IPS DF 6.9 (cell line): ENCODE results near the gene INSR.
A peak's percentile ranks its signal among the peaks of the same experiment; 100 is the strongest.

ENCODE experiments used
- DNase-seq: peaks from one replicate; pipeline ENCODE4 v3.0.0-alpha.2; 2013; ENCODE audit warnings: low read depth, low spot score
- H3K27ac ChIP-seq: one replicate; pipeline ENCODE4 v1.5.1; 2013; ENCODE audit warnings: low read length, control low read depth
- H3K27me3 ChIP-seq: 2 replicates; pipeline ENCODE4 v1.6.1; 2013; ENCODE audit warnings: mild to moderate bottlenecking, low read length; ENCODE audit not compliant: control insufficient read depth, insufficient read depth
- H3K36me3 ChIP-seq: 2 replicates; pipeline ENCODE4 v1.6.1; 2013; ENCODE audit warnings: low read length; ENCODE audit not compliant: control insufficient read depth, insufficient read depth
- H3K4me1 ChIP-seq: 2 replicates; pipeline ENCODE4 v1.6.1; 2013; ENCODE audit warnings: low read length; ENCODE audit not compliant: control insufficient read depth, insufficient read depth
- H3K4me3 ChIP-seq: 2 replicates; pipeline ENCODE4 v1.5.1; 2013; ENCODE audit warnings: mild to moderate bottlenecking, low read length
- H3K9me3 ChIP-seq: 2 replicates; pipeline ENCODE4 v1.6.1; 2013; ENCODE audit warnings: low read length, inconsistent platforms; ENCODE audit not compliant: control insufficient read depth, insufficient read depth
- WGBS: extraction: QIAGEN DNeasy Blood & Tissue Kit; methylation state at CpG from one replicate; pipeline ENCODE4 v1.1.7; 2013; ENCODE audit warnings: mixed read lengths, missing lambda C conversion rate; ENCODE audit not compliant: insufficient read length, insufficient coverage; 5-methylcytosine and 5-hydroxymethylcytosine counted together

INSR gene

DNA sequence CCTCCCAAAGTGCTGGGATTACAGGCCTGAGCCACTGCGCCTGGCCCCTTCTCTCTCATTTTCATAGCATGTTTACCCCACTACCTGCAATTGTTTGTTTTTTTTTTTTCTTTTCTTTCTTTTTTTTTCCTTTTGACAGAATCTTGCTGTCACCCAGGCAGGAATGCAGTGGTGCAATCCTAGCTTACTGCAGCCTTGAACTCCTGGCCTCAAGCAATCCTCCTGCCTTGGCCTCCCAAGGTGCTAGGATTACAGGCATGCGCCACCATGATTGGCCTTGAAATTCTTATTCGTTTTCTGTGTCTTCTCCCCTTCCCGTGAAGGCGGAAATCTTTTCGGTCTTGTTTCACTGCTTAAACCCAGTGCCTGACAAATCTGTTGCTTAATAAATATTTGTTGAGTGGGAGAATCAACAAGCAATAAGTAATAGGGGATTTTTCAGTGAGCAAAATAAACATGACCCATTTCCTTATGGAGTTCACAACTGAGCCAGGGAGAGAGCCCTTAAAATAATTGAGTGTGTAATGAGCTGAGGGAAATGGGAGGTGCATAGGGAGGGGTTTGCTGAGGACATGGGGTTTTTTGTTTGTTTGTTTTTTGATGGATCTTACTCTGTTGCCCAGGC, 1.8 kb upstream of the INSR start:
- Histone ChIP-seq H3K4me3 (no peak overlapping the region), H3K9me3 (no peaks in the 10 kb centered on the region), H3K4me1 (peaks cover 4% of the 10 kb centered on the region; the same call in 1 of the 2 replicates), H3K36me3 (no peaks in the 10 kb centered on the region; the same call in 1 of the 2 replicates), H3K27me3 (no peaks in the 10 kb centered on the region), H3K27ac (no peak overlapping the region)
- no peak for DNase-seq
- no CpG with 5 or more reads among the region's 6 CpGs for WGBS

DNA sequence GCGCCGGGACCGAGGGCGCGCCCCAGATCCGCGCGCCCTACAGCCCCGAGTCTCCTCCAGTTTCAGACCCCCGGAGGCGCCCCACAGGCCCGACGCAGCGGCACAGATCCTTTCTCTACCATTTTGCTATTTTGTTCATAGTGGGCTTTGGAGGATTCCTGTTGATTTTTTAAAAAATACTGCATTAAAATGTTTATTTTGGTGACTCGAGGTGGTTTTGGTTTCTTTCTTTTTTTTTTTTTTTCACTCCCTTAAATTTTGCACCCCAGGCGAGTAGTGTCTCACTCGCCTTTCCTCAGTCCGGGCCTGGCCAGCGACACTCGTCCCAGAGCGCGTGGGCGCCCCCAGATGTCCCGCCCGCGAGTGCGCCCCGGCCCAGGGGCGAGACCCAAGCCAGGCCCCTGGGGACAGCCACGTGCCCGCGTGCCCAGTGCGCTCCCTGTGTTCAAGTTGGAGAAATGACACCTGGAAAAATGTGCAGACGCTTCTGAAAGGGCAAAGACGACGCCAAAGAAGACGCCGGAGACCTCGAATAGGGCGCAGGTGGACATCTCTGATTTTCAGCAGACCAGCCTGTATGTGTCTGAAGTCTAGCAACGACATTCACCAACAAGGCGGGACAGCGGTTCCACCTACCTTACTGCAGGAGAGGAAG, 471 bp upstream of the INSR start:
- Histone ChIP-seq H3K9me3 (no peaks in the 10 kb centered on the region), H3K27me3 (no peaks in the 10 kb centered on the region), H3K4me1 (peaks cover 4% of the 10 kb centered on the region; the same call in 1 of the 2 replicates), H3K4me3 (peak overlapping the region; percentile 93; the same call in 1 of the 2 replicates), H3K27ac (no peak overlapping the region), H3K36me3 (no peaks in the 10 kb centered on the region; the same call in 1 of the 2 replicates)
- WGBS: no CpG with 5 or more reads among the region's 43 CpGs
- DNase-seq: no peak

DNA sequence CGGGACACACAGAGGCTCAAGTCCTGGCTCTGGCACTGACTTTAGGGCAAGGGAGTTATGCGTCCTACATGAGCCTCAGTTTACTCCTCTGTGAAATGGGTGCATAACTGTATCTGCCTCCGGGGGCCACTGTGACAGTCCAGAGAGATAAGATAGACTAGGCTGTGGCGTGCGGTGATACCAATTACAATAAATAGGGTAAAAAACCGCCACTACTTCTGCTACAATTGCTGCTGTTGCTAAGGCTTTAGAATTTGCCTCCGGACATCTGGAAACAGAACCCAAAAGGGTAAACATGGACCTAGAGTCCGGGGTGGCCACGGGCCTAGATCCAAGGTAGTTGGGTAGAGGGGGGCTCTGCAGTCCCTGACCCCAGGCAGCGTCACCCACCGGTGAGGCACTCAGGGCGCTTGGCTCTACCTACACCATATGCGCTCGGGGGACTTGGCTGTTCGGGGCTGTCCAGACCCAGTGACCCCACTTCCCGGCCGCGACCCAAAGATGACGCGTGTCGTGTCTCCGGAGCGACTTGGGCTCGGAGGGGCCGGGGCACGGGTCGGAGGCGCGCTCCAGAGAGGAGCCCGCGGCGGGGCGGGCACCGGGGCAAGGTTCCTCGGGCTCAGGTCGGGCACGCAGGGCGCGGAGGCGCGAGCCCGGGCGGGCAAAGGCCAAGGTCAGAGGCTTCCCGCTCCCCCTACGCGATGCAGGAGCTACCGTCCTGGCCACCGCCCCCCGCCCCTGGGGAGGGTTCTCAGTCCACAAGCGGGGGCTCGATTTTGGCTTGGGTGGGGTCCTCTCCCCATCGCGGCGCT, 1.1 kb downstream of the INSR start:
- H3K27ac ChIP-seq: no peak overlapping the region
- H3K36me3 ChIP-seq: no peaks in the 10 kb centered on the region; the same call in 1 of the 2 replicates
- WGBS: no CpG with 5 or more reads among the region's 54 CpGs
- DNase-seq: no peak
- H3K4me1 ChIP-seq: peaks cover 4% of the 10 kb centered on the region; the same call in 1 of the 2 replicates
- H3K27me3 ChIP-seq: no peaks in the 10 kb centered on the region
- peak overlapping the region; percentile 93 for H3K4me3 ChIP-seq
- H3K9me3 ChIP-seq: no peaks in the 10 kb centered on the region

DNA sequence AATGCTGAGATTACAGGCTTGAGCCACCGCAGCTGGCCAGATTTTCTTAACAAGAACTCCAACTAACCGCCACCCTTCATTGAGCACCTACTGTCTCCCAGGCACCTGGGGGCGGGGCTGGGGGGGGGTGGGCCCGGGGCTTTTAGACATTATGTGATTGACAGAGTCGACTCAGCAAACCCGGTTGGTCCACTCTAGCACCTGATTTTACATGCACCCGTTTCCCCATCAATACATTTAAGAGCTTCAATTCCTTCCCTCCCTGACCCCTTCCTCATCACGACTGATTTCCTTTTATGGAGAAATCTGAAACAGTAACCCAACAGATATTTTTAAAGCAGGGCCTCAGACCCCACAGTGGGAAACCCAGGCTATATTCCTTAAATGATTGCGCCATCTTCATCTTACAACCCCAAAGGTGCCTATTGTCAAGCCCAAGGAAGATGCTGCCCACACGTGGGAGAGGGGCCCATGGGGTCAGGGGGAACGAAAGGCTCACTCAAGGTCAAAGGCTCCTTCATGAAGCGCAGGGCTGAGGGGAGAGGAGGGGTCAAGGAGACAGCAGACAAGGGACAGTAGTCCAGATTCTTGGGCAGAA, 1.8 kb downstream of the INSR start:
- H3K4me1 ChIP-seq: peaks cover 4% of the 10 kb centered on the region; the same call in 1 of the 2 replicates
- H3K4me3 ChIP-seq: no peak overlapping the region
- no peaks in the 10 kb centered on the region; the same call in 1 of the 2 replicates for H3K36me3 ChIP-seq
- H3K9me3 ChIP-seq: no peaks in the 10 kb centered on the region
- H3K27me3 ChIP-seq: no peaks in the 10 kb centered on the region
- no peak for DNase-seq
- H3K27ac ChIP-seq: no peak overlapping the region
- WGBS: no CpG with 5 or more reads among the region's 12 CpGs

DNA sequence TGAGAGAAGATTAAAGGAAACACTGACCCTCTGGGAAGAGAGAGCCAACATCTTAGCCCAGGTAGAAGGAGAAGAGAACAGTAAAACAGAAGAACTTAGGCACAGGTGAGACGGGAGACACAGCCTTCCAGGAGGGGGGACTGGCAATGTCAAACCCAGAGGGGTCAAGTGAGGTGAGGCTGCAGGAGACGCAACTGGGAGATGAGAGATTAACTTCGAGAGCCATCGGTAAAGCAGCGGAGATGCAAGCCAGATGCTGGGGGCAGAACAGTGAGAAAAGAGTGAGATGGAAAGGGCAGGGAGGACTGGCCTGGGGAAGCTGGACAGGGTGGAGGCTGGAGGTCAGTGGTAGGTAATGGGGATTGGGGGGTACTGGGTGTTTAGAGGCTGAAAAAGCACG, 5.2 kb downstream of the INSR start:
- no CpG with 5 or more reads among the region's 6 CpGs for WGBS
- Histone ChIP-seq H3K27me3 (no peaks in the 10 kb centered on the region), H3K4me3 (no peak overlapping the region), H3K4me1 (0 out of 2 replicates have a peak, but pooled peaks cover 3% of the 10 kb centered on the region), H3K27ac (no peak overlapping the region), H3K36me3 (no peaks in the 10 kb centered on the region; the same call in 1 of the 2 replicates), H3K9me3 (no peaks in the 10 kb centered on the region)
- no peak for DNase-seq

DNA sequence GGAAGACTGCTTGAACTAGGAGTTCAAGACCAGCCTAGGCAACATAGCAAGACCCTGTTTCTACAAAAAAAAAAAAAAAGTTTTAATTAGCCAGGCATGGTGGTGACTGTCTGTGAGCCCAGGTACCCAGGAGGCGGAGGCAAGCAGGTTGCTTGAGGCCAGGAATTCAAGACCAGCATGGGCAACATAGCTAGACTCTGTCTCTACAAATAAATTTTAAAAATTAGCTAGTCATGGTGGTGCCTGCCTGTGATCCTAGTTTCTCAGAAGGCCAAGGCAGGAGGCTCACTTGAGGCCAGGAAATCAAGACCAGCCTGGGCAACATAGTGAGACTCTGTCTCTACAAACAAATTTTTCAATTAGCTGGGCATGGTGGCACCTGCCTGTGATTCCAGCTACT, 6.1 kb downstream of the INSR start:
- H3K9me3 ChIP-seq: no peaks in the 10 kb centered on the region
- no CpG with 5 or more reads among the region's 1 CpG for WGBS
- no peak for DNase-seq
- H3K27ac ChIP-seq: no peak overlapping the region
- H3K4me1 ChIP-seq: 0 out of 2 replicates have a peak, but pooled peaks cover 3% of the 10 kb centered on the region
- no peaks in the 10 kb centered on the region for H3K36me3 ChIP-seq
- no peaks in the 10 kb centered on the region for H3K27me3 ChIP-seq
- no peak overlapping the region for H3K4me3 ChIP-seq

DNA sequence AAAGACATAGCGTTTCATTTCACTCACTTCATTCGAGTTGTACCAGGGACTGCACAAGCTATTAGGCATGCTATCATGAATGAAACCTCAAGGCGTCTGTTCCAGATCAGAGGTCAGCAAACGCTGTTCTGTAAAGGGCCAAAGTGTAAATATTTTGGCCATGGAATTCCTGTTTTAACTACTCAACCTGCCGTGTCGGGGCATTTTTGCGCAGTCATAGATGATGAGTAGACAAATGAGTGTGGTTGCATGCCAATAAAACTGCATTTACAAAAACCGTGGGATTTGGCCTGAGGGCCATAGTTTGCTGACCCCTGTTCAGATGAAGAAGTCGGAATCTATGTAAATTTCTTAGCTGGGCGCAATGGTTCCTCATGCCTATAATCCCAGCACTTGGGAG, 6.5 kb downstream of the INSR start:
- DNase-seq: no peak
- no peaks in the 10 kb centered on the region for H3K9me3 ChIP-seq
- no peaks in the 10 kb centered on the region for H3K27me3 ChIP-seq
- no peak overlapping the region for H3K4me3 ChIP-seq
- 0 out of 2 replicates have a peak, but pooled peaks cover 2% of the 10 kb centered on the region for H3K4me1 ChIP-seq
- H3K27ac ChIP-seq: no peak overlapping the region
- H3K36me3 ChIP-seq: no peaks in the 10 kb centered on the region
- no CpG with 5 or more reads among the region's 10 CpGs for WGBS

DNA sequence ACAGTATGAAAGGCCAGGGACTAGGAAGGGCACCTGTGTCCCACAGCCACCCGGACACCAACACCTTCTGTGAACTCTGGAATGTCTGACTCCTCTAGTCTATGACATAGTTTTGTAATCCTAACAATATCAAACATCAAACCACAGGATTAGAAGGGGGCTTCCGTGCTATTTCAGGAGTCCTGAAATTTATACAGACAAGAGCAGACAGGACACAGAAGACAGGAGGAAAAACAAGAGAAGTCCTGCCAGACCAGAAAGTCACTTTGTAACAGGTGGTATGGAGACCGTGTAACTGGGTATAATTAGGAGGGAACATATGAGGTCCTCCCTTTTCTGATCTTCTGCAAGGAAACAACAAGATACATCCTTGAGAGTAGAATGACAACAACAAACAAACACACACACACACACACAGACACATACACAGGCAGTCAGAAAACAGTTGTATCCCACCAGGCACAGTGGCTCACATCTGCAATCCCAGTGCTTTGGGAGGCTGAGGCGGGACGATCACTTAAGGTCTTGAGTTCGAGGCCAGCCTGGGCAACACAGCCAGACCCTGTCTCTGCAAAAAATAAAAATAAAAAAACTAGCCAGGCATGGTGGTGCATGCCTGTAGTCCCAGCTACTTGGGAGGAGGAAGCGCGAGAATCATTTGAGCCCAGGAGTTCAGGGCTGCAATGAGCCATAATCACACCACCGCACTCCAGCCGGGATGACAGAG, 13.1 kb downstream of the INSR start:
- no peak overlapping the region for H3K4me3 ChIP-seq
- no peaks in the 10 kb centered on the region for H3K4me1 ChIP-seq
- DNase-seq: no peak
- no CpG with 5 or more reads among the region's 10 CpGs for WGBS
- H3K9me3 ChIP-seq: no peaks in the 10 kb centered on the region
- H3K36me3 ChIP-seq: no peaks in the 10 kb centered on the region
- no peak overlapping the region for H3K27ac ChIP-seq
- H3K27me3 ChIP-seq: no peaks in the 10 kb centered on the region

DNA sequence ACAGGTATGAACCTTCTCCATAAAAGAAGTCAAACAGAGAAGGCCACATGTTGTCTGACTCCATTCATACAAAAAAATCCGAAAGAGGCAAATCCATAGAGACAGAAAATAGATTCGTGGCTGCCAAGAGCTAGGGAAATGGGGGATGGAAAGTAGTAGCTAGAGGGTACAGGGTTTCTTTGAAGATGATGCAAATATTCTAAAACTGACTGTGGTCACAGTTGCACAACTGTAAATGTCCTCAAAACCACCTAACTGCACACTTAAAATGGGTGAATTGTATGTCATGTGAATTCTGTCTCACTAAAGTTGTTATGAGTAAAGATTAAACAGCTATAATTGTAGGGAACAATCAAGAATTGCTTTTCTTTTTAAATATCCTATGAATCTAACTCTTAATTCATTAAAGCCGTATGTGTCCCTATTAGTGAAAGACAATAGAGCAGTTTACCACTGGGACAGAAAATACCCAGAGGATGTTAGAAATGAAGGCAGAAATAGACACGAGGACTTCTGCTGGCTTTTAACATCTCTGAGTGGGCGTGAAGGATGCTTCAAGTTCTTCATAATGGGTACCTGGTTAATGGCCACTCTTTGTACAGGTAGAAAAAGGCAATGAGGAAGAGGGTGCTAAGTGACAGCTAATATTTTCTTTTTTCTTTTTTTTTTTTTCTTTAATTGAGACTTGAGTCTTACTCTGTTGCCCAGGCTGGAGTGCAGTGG, 21.2 kb downstream of the INSR start:
- H3K27me3 ChIP-seq: no peaks in the 10 kb centered on the region
- no peaks in the 10 kb centered on the region for H3K36me3 ChIP-seq
- no peak overlapping the region for H3K27ac ChIP-seq
- H3K9me3 ChIP-seq: no peaks in the 10 kb centered on the region
- no peaks in the 10 kb centered on the region for H3K4me1 ChIP-seq
- no CpG with 5 or more reads among the region's 5 CpGs for WGBS
- no peak overlapping the region for H3K4me3 ChIP-seq
- no peak for DNase-seq
